NCI-H146 (cell line): ENCODE measurements around the gene SLC15A1.
A peak's percentile ranks its signal among the peaks of the same experiment; 100 is the strongest.

ENCODE experiments used
- DNase-seq: peaks from one replicate; lab custom pipeline; 2025; lab: John Stamatoyannopoulos, UW

Gene SLC15A1

GRCh38 chr13:98751367-98751782 is 1.1 kb downstream of the SLC15A1 start:
- DNase-seq = peak; percentile 48

GRCh38 chr13:98749501-98749900 is 3.0 kb downstream of the SLC15A1 start:
- no peak for DNase-seq

DNA sequence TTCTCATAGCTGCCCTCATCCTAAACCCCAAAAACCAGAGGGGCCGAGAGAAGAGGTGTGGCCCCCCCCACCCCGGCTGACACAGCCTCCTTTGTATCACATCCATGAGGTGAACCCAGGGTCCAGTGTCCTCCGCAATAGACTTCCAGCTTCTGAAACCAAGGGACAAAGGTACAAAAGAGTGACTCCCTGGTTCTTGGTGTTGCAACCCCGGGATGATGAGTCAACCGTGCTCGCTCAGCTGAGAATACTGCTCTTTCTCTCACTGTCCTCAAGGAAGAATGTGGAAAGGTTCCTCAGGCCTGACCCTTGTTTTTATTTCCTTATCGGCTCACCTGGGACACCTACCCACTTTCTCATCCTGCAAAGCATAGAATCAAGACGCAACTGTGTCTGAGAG is 5.5 kb downstream of the SLC15A1 start:
- no peak for DNase-seq

GRCh38 chr13:98743377-98743776 is 9.1 kb downstream of the SLC15A1 start:
- DNase-seq = no peak

- no peak for DNase-seq
These were observed 9.5 kb downstream of the SLC15A1 start for GRCh38 chr13:98742961-98743360.

DNA sequence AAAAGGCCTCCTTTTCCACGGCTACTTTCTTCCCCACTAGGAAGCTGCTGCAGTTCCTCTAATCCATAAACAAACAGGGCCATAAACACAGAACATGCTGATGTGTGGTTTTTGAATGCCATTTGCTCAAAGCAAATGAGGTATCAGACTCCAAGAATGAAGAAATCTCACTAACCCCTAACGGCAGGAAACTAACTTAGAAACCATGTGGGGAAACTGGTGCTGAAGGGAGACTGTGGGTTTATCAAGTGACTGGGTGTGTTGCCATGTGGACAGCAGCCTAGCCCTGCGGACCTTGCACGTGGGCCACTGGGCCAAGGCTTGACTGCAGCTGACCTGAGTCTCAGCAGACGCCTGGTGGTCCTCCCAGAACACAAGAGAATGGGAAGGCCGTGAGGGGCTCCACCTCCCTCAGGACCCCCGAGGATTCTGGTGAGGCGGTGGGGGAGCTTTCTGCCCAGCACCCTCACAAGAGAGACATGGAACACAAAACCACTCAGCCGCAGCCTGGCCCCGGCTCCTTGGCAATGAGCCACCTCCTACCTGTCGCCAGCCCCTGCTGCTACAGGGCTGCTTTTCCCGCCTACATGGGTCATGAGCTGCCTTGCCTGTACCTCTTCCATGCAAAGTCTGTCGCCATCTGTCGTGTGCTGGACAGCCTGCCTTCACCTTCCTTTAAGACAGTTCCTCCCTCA is 10.6 kb downstream of the SLC15A1 start:
- DNase-seq = no peak

- no peak for DNase-seq
These were observed 12.3 kb downstream of the SLC15A1 start for GRCh38 chr13:98740131-98740530.

GRCh38 chr13:98738993-98739392 is 13.5 kb downstream of the SLC15A1 start:
- no peak for DNase-seq

DNA sequence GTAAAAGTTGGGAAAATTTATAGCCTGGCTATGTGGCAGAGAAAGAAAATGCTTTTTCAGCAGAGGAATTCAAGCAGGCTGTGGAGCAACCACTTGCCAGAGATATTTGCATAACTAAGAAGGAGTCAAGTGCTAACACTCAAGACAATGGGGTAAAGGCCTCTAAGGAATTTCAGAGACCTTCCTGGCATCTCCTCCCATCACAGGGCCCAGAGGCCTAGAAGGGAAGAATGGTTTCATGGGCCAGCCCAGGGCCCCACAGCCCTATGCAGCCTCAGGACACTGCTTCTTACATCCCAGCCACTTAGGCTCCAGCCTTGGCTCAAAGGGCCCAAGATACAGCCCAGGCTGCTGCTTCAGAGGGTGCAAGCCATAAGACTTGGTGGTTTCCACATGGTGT is 14.3 kb downstream of the SLC15A1 start:
- DNase-seq = no peak

GRCh38 chr13:98731925-98732324 is 20.5 kb downstream of the SLC15A1 start:
- DNase-seq = no peak

GRCh38 chr13:98731038-98731437 is 21.4 kb downstream of the SLC15A1 start:
- no peak for DNase-seq

DNA sequence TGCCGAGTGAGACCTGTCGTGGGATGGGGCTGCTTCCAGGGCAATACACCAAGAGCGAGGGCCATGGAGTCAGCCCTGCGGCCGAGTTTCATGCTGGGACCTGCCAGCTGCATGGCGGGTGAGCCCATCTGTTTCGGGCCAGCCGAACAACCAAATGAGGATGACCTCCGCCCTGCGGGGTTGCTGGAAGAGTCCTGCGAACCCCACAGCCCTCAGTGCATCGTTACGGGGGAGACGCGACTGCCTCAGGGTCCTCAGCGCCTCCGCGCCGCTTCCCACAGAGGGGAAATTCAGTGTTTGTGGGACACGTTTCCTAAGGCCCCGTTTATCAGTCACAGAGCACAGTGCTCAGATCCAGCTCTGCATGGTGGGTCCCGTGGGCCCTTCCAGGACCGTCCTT is 22.0 kb downstream of the SLC15A1 start:
- DNase-seq = no peak

GRCh38 chr13:98729658-98730057 is 22.8 kb downstream of the SLC15A1 start:
- no peak for DNase-seq

GRCh38 chr13:98722958-98723357 is 29.5 kb downstream of the SLC15A1 start:
- no peak for DNase-seq

- no peak for DNase-seq
These were observed 30.5 kb downstream of the SLC15A1 start for GRCh38 chr13:98721825-98722510.

GRCh38 chr13:98719527-98720250 is 32.8 kb downstream of the SLC15A1 start:
- DNase-seq = no peak

DNA sequence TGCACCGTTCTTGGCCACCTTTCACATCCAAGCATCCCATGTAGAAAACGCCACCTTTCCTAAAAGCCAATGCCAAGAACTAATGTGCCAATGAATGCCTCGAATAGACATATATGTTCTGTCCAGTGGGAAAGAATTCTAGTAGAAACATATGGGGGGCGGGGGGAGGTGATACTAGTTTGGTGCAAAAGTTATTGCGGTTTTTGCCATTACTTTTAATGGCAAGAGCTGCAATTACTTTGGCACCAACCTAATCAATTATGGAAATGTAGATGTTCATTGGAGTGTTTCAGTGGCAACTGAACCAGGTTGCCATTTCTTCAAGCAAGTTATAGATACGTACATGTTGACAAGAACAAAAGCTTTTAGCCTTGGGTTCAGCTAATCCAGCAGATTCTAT is 34.6 kb downstream of the SLC15A1 start:
- no peak for DNase-seq

GRCh38 chr13:98717256-98717655 is 35.2 kb downstream of the SLC15A1 start:
- DNase-seq = no peak

- DNase-seq = no peak
These were observed 42.0 kb downstream of the SLC15A1 start for GRCh38 chr13:98710521-98710920.

DNA sequence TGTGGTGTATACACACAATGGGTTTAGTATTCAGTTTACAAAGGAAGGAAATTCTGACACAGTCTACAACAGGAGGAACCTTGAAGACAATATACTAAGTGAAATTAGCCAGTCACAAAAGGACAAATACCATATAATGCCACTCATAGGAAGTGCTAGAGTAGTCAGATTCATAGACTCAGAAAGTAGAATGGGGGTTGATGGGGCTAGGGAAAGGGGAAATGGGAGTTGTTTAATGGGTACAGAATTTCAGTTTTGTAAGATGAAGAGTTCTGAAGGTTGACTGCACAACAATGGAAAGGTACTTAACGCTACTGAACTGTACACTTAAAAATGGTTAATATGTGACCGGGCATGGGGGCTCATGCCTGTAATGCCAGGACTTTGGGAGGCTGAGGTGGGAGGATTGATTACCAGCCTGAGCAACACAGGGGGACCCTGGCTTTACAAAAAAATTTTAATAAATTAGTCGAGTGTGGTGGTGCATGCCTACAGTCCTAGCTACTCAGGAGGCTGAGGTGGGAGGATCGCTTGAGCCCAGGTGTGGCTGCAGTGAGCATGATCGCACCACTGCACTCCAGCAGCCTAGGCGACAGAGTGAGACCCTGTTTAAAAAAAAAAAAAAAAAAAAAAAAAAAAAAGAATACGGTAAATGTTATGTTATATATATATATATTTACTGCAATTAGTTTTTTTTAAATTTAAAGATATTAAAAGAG is 45.0 kb downstream of the SLC15A1 start:
- DNase-seq = no peak

DNA sequence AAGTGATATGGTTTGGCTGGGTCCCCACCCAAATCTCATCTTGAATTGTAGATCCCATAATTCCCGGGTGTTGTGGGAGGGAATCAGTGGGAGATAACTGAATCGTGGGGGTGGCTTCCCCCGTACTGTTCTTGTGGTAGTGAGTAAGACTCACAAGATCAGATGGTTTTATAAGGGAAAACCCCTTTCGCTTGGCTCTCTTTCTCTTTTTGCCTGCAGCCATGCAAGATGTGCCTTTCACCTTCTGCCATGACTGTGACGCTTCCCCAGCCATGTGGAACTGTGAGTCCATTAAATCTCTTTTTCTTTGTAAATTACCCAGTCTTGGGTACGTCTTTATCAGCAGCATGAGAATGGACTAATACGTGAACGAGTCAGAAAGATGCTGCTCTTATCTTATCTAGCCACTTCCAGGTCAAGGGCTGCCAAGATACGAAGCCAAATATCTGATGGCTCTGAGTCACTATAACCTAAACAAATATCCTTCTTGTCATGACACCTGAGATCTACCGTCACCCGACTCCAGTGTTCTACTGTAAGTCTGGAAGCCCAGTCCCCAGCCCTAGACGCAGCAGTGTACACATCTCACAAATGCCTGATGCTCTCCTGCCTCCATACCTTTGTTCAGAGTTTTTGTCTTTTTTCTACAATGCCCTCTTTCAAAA is 45.9 kb downstream of the SLC15A1 start:
- no peak for DNase-seq

DNA sequence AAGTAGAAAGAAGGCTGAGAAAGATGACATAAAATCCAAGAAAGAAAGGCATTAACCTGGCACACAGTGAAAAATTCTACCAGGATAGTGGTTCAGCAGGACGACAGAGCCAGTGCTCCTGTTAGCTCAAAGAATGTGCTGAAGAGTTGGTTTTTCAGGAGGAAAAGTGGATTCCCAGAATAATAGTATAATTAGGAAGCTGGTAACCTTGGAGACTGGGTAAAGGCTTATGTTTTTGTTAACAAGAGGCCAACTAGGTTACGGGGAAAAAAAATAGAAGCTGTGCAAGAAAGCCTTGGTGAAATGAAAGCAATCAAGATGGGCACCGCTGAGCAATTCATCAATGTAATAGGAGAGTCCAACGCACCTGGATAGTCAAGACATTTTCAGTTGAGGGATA is 54.7 kb downstream of the SLC15A1 start:
- peak; percentile 89 for DNase-seq
